ENCODE measurements around the gene MORF4L2. TPM values are rescaled to one million over a fixed set of nuclear protein-coding genes. Genes with fewer than 3 reads are reported as not detected.
"Not testable (repeated sequence)": the region's sequence is repeated elsewhere in the genome, so short reads cannot be mapped to it uniquely, and the experiment has no call there.

The MORF4L2 gene
- polyA plus RNA-seq, 1 experiment = 562 TPM

DNA sequence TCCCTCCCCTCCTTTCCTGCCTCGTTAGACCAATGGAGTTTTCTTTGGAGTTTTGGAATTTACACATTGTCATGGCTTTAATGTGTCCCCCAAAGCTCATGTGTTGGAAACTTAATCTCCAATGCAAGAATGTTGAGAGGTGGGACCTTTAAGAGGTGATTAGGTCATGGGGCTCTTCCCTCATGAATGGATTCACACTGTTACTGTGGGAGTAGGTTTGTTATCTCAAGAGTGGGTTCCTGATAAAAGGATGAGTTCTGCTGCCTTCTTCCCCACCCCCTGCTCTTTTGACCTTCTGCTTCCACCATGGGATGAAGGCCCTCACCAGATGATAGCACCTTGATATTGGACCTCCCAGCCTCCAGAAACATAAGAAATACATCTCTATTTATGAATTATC is 16.8 kb downstream of the MORF4L2 start:
- ChIA-PET CTCF (no interaction called here), POLR2A (no interaction called here)
- H3K9me3 ChIP-seq (ENCODE audit: control insufficient read depth, insufficient read depth, low read length) = no peaks in the 10 kb centered on the region
- no peak for DNase-seq (ENCODE audit: low read depth, low spot score)
- H3K4me3 ChIP-seq (ENCODE audit: low read depth, low read length) = no peak overlapping the region
- H3K27ac ChIP-seq (ENCODE audit: low read depth, low read length) = no peak overlapping the region
- no peaks in the 10 kb centered on the region for H3K27me3 ChIP-seq (ENCODE audit: control insufficient read depth, insufficient read depth, low read length)
- TF ChIP-seq, protein P1, sequence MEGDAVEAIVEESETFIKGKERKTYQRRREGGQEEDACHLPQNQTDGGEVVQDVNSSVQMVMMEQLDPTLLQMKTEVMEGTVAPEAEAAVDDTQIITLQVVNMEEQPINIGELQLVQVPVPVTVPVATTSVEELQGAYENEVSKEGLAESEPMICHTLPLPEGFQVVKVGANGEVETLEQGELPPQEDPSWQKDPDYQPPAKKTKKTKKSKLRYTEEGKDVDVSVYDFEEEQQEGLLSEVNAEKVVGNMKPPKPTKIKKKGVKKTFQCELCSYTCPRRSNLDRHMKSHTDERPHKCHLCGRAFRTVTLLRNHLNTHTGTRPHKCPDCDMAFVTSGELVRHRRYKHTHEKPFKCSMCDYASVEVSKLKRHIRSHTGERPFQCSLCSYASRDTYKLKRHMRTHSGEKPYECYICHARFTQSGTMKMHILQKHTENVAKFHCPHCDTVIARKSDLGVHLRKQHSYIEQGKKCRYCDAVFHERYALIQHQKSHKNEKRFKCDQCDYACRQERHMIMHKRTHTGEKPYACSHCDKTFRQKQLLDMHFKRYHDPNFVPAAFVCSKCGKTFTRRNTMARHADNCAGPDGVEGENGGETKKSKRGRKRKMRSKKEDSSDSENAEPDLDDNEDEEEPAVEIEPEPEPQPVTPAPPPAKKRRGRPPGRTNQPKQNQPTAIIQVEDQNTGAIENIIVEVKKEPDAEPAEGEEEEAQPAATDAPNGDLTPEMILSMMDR (IDR thresholded peaks at IDR 0.05; ENCODE audit: low read depth, low read length) = no peak

GRCh38 chrX:103666202-103667107 is 20.0 kb downstream of the MORF4L2 start:
- H3K27me3 ChIP-seq (ENCODE audit: control insufficient read depth, insufficient read depth, low read length) = no peaks in the 10 kb centered on the region
- TF ChIP-seq, protein P1 (IDR thresholded peaks at IDR 0.05; ENCODE audit: low read depth, low read length) = no peak
- no peaks in the 10 kb centered on the region for H3K9me3 ChIP-seq (ENCODE audit: control insufficient read depth, insufficient read depth, low read length)
- ChIA-PET CTCF (no interaction called here), POLR2A (no interaction called here)
- DNase-seq (ENCODE audit: low read depth, low spot score) = no peak
- H3K27ac ChIP-seq (ENCODE audit: low read depth, low read length) = no peak overlapping the region
- no peak overlapping the region for H3K4me3 ChIP-seq (ENCODE audit: low read depth, low read length)

DNA sequence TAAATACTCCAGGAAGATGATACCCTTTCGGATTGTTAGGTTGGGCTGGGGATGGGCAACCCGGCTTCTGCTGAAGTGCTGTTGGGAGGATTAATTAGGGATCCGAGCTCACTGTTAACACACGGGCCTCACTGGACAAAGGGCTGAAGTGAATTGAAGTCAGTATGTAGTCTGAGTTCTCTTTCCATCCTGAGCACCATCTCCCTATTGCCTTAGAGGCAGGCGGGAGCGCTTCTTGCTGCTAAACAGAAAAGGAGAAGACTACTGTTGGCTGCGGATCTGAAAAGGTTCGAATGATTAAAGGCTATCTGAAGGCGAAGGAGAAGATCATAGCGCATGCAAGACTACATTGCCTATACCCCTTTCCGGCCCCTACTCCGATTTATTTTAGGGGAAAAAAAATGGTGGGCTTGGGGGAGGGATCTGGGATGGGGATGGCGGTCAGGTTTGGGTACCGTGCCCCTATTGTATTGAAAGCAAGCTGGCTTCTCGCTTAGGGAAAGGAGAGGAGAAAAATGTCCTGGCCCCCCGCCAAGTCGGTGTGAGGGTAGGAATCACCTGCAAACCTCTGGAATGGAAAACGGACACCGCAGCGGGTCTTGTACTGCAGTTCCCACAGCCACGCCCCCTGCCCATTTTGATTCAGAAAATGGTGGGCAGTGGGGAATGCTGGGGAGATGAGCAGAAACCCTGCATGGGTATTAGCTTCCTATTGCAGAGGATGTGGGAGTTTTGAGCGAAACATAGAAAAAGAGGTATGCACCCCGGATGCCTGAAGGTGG is 22.3 kb downstream of the MORF4L2 start:
- no peak for DNase-seq (ENCODE audit: low read depth, low spot score)
- H3K9me3 ChIP-seq (ENCODE audit: control insufficient read depth, insufficient read depth, low read length) = no peaks in the 10 kb centered on the region
- H3K4me3 ChIP-seq (ENCODE audit: low read depth, low read length) = no peak overlapping the region
- H3K27me3 ChIP-seq (ENCODE audit: control insufficient read depth, insufficient read depth, low read length) = no peaks in the 10 kb centered on the region
- CTCF ChIA-PET = interaction anchor here (0.6 to 3.0 kb wide), 3 partner anchors 34 to 171 kb away, joined by 3 to 12 read pairs (median 6); no protein-coding TSS in a partner anchor
- TF ChIP-seq, protein P1 (IDR thresholded peaks at IDR 0.05; ENCODE audit: low read depth, low read length) = no peak
- H3K27ac ChIP-seq (ENCODE audit: low read depth, low read length) = no peak overlapping the region
- POLR2A ChIA-PET = no interaction called here

DNA sequence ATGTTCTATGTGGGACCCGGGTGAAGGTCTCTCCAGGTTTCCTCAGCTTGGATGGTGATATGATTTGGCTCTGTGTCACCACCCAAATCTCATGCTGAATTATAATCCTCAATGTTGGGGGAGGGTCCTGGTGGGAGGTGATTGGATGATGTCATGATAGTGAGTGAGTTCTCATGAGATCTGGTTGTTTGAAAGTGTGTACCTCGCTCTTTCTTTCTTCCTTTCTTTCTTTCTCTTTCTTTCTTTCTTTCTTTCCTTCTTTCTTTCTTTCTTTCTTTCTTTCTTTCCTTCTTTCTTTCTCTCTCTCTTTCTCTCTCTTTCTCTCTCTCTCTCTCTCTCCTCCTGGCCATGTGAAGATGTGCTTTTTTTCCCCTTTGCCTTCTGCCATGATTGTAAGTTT is 27.0 kb downstream of the MORF4L2 start:
- H3K4me3 ChIP-seq (ENCODE audit: low read depth, low read length); H3K27ac ChIP-seq (ENCODE audit: low read depth, low read length); H3K27me3 ChIP-seq (ENCODE audit: control insufficient read depth, insufficient read depth, low read length); H3K9me3 ChIP-seq (ENCODE audit: control insufficient read depth, insufficient read depth, low read length); POLR2A ChIA-PET; DNase-seq (ENCODE audit: low read depth, low spot score); CTCF ChIA-PET: not testable (repeated sequence)

GRCh38 chrX:103658681-103659433 is 27.6 kb downstream of the MORF4L2 start:
- H3K27ac ChIP-seq (ENCODE audit: low read depth, low read length) = no peak overlapping the region
- CTCF ChIA-PET = no interaction called here
- DNase-seq (ENCODE audit: low read depth, low spot score) = no peak
- H3K27me3 ChIP-seq (ENCODE audit: control insufficient read depth, insufficient read depth, low read length) = no peaks in the 10 kb centered on the region
- TF ChIP-seq, protein P1 (IDR thresholded peaks at IDR 0.05; ENCODE audit: low read depth, low read length) = no peak
- POLR2A ChIA-PET = no interaction called here
- no peaks in the 10 kb centered on the region for H3K9me3 ChIP-seq (ENCODE audit: control insufficient read depth, insufficient read depth, low read length)
- no peak overlapping the region for H3K4me3 ChIP-seq (ENCODE audit: low read depth, low read length)

DNA sequence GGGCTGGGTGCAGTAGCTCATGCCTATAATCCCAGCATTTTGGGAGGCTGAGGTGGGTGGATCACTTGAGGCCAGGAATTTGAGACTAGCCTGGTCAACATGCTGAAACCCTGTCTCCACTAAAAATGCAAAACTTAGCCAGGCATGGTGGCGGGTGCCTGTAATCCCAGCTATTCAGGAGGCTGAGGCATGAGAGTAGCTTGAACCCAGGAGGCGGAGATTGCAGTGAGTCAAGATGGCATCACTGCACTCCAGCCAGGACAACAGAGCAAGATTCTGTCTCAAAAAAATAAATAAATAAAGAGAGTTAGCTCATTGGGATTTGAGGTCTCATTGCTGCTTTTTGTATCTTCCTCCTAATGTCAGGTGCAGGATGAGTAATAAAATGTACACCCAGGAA is 29.4 kb downstream of the MORF4L2 start:
- POLR2A ChIA-PET; H3K4me3 ChIP-seq (ENCODE audit: low read depth, low read length); DNase-seq (ENCODE audit: low read depth, low spot score); H3K9me3 ChIP-seq (ENCODE audit: control insufficient read depth, insufficient read depth, low read length); H3K27me3 ChIP-seq (ENCODE audit: control insufficient read depth, insufficient read depth, low read length): not testable (repeated sequence)
- H3K27ac ChIP-seq (ENCODE audit: low read depth, low read length) = peak overlapping the region; percentile 61
- CTCF ChIA-PET = interaction anchor here (2.4 kb wide), 1 partner anchor 27 kb away, joined by 11 read pairs; no protein-coding TSS in a partner anchor
